SK-N-MC (cell line): ENCODE measurements around the gene ZNF135.

Experiments used
- EZH2 ChIP-seq: fragments of 200-600 bp; sonication (generic); IDR thresholded peaks from one replicate; pipeline ENCODE4 v1.6.1; 2017; ENCODE audit warnings: antibody characterized with exemption
- POLR2AphosphoS5 ChIP-seq: IDR thresholded peaks from 2 replicates; pipeline ENCODE4 v1.6.1; 2012; ENCODE audit warnings: mild to moderate bottlenecking, low read depth, low read length, borderline replicate concordance

GRCh38 chr19:58044886-58045285 is 14.2 kb upstream of the ZNF135 start:
- TF ChIP-seq POLR2AphosphoS5 (no peak), EZH2 (no peak)
